HCT116 (cell line): ENCODE data around the gene NACC2. TPM values are rescaled to one million over a fixed set of nuclear protein-coding genes. Genes with fewer than 3 reads are reported as not detected.

Experiments
- ATAC-seq: fragments of 200-7000 bp; cut with Tn5 transposase; 2 replicates; pipeline ENCODE4 v1.9.1; 2020; ENCODE audit warnings: mild to moderate bottlenecking, moderate library complexity
- BruUV-seq: library from RNA; stranded (reverse); fragments of 400-500 nt; replicated peaks from 2 replicates; lab custom pipeline; 2021; lab: Mats Ljungman, UMichigan
- CTCF ChIA-PET: fragments of 300-600 bp; sonication (Branson Sonifier 250); formaldehyde crosslinking; loops from one replicate; lab custom pipeline; 2021; ENCODE audit warnings: antibody characterized with exemption; lab: Charles Lee
- POLR2A ChIA-PET: fragments of 300-600, 350-600 bp; sonication (Branson Sonifier 250); formaldehyde crosslinking; loops from one replicate; lab custom pipeline; 2021; ENCODE audit warnings: antibody characterized with exemption; lab: Charles Lee
- RAD21 ChIA-PET, 2 experiments: fragments of 300-600 bp; sonication (Branson Sonifier 250); formaldehyde crosslinking; loops; one replicate each; lab custom pipeline; 2023; ENCODE audit warnings: low total read pairs in 2 of 2; ENCODE audit not compliant: uncharacterized antibody in 2 of 2, unreplicated experiment in 2 of 2, low non-redundant PET in 1 of 2; lab: Charles Lee
- DNase-seq: peaks from one replicate; pipeline ENCODE4 v3.0.0-alpha.2; 2010; ENCODE audit warnings: low read depth, low spot score
- H2AFZ ChIP-seq: fragments of 200-600 bp; shearing (Covaris generic), sonication (generic); 2 replicates; pipeline ENCODE4 v1.6.1; 2017; ENCODE audit warnings: low read depth, mixed run types, mixed read lengths, antibody characterized with exemption, low read length; ENCODE audit not compliant: poor library complexity, severe bottlenecking
- H3K27ac ChIP-seq: 2 replicates; pipeline ENCODE4 v1.5.1; 2012; ENCODE audit warnings: low read depth, low read length
- H3K27me3 ChIP-seq: fragments of 200-600 bp; sonication (generic); 2 replicates; pipeline ENCODE4 v1.6.1; 2016; ENCODE audit warnings: mixed run types, low read length, mixed read lengths; ENCODE audit not compliant: insufficient read depth
- H3K36me3 ChIP-seq, 2 experiments: fragments of 200-500 bp in 1 of 2; fragments of 200-600 bp in 1 of 2; sonication (Bioruptor generic) in 1 of 2; sonication (generic) in 1 of 2; 2 replicates each; pipeline versions ENCODE4 v1.5.1 to v1.6.1; 2014 to 2016; ENCODE audit warnings: low read length in 2 of 2, inconsistent platforms in 1 of 2, mixed read lengths in 1 of 2, mixed run types in 1 of 2; ENCODE audit not compliant: insufficient read depth in 2 of 2, control insufficient read depth in 1 of 2
- H3K4me1 ChIP-seq, 2 experiments: fragments of 200-600 bp in 1 of 2; sonication (generic) in 1 of 2; 2 replicates each; pipeline versions ENCODE4 v1.5.1 to v1.6.1; 2012 to 2017; ENCODE audit warnings: low read length in 2 of 2, inconsistent platforms in 1 of 2, mild to moderate bottlenecking in 1 of 2, mixed read lengths in 1 of 2, mixed run types in 1 of 2, moderate library complexity in 1 of 2; ENCODE audit not compliant: insufficient read depth in 2 of 2, control insufficient read depth in 1 of 2
- H3K4me2 ChIP-seq: fragments of 200-600 bp; sonication (generic); 2 replicates; pipeline ENCODE4 v1.6.1; 2017; ENCODE audit warnings: mixed run types, low read length, mixed read lengths
- H3K4me3 ChIP-seq, 2 experiments: fragments of 200-600 bp in 1 of 2; sonication (generic) in 1 of 2; replicated peaks in 1 of 2; 2 replicates each; pipeline ENCODE4 v1.5.1; 2011 to 2016; ENCODE audit warnings: low read length in 2 of 2, control low read depth in 1 of 2, low read depth in 1 of 2, mild to moderate bottlenecking in 1 of 2, mixed read lengths in 1 of 2, mixed run types in 1 of 2
- H3K79me2 ChIP-seq: fragments of 200-600 bp; sonication (generic); 2 replicates; pipeline ENCODE4 v1.6.1; 2017; ENCODE audit warnings: mild to moderate bottlenecking, mixed run types, low read length, moderate library complexity, mixed read lengths; ENCODE audit not compliant: insufficient read depth
- H3K9ac ChIP-seq: fragments of 200-600 bp; sonication (generic); 2 replicates; pipeline ENCODE4 v1.6.1; 2016; ENCODE audit warnings: low read length, mixed read lengths
- H3K9me2 ChIP-seq: fragments of 200-600 bp; sonication (generic), shearing (Covaris generic); 2 replicates; pipeline ENCODE4 v1.6.1; 2017; ENCODE audit warnings: mixed run types, mild to moderate bottlenecking, moderate library complexity; ENCODE audit not compliant: insufficient read depth
- H3K9me3 ChIP-seq, 2 experiments: fragments of 200-500 bp in 1 of 2; fragments of 200-600 bp in 1 of 2; sonication (Bioruptor generic) in 1 of 2; sonication (generic) in 1 of 2; 2 replicates each; pipeline ENCODE4 v1.6.1; 2014 to 2017; ENCODE audit warnings: low read length in 2 of 2, mixed read lengths in 2 of 2, inconsistent platforms in 1 of 2, low read depth in 1 of 2, mild to moderate bottlenecking in 1 of 2, mixed run types in 1 of 2, moderate library complexity in 1 of 2; ENCODE audit not compliant: control insufficient read depth in 1 of 2, insufficient read depth in 1 of 2
- H4K20me1 ChIP-seq: fragments of 200-600 bp; sonication (generic), shearing (Covaris generic); 2 replicates; pipeline ENCODE4 v1.6.1; 2017; ENCODE audit warnings: mixed run types, mild to moderate bottlenecking, moderate library complexity; ENCODE audit not compliant: insufficient read depth
- CBX3 ChIP-seq: IDR thresholded peaks from 2 replicates; pipeline ENCODE4 v1.6.1; 2012; ENCODE audit warnings: low read depth
- CEBPB ChIP-seq: IDR thresholded peaks from 2 replicates; pipeline ENCODE4 v1.6.1; 2012; ENCODE audit warnings: low read depth
- CTCF ChIP-seq, 3 experiments: fragments of 200-600 bp in 1 of 3; sonication (generic) in 1 of 3; IDR thresholded peaks in 2 of 3; conservative IDR thresholded peaks in 1 of 3; 2 replicates each; pipeline ENCODE4 v1.5.1; 2012 to 2017; ENCODE audit warnings: low read depth in 2 of 3, low read length in 2 of 3, antibody characterized with exemption in 1 of 3, borderline replicate concordance in 1 of 3, control low read depth in 1 of 3, mild to moderate bottlenecking in 1 of 3, mixed read lengths in 1 of 3, mixed run types in 1 of 3, moderate library complexity in 1 of 3; ENCODE audit not compliant: insufficient read depth in 1 of 3
- EGR1 ChIP-seq: IDR thresholded peaks from 2 replicates; pipeline ENCODE4 v1.6.1; 2012; ENCODE audit warnings: low read depth
- ELF1 ChIP-seq: IDR thresholded peaks from 2 replicates; pipeline ENCODE4 v1.6.1; 2012; ENCODE audit warnings: low read depth, borderline replicate concordance
- EZH2 ChIP-seq: fragments of 200-600 bp; sonication (generic); IDR thresholded peaks from 2 replicates; pipeline ENCODE4 v1.6.1; 2017; ENCODE audit warnings: antibody characterized with exemption, mixed run types
- EZH2phosphoT487 ChIP-seq: fragments of 200-600 bp; IDR thresholded peaks from 2 replicates; pipeline ENCODE4 v1.6.1; 2018; ENCODE audit warnings: antibody characterized with exemption, borderline replicate concordance
- FOSL1 ChIP-seq: IDR thresholded peaks from 2 replicates; pipeline ENCODE4 v1.6.1; 2012; ENCODE audit warnings: low read depth
- MAX ChIP-seq: IDR thresholded peaks from 2 replicates; pipeline ENCODE4 v1.6.1; 2012
- POLR2A ChIP-seq: IDR thresholded peaks from 2 replicates; pipeline ENCODE4 v1.7.0; 2011; ENCODE audit warnings: borderline replicate concordance; ENCODE audit not compliant: insufficient read depth, insufficient read length; ENCODE audit errors: extremely low read depth
- RAD21 ChIP-seq: IDR thresholded peaks from 2 replicates; pipeline ENCODE4 v1.6.1; 2012; ENCODE audit warnings: low read depth, mild to moderate bottlenecking
- REST ChIP-seq: IDR thresholded peaks from 2 replicates; pipeline ENCODE4 v1.6.1; 2012; ENCODE audit warnings: low read depth
- SIN3A ChIP-seq: IDR thresholded peaks from 2 replicates; pipeline ENCODE4 v1.6.1; 2012; ENCODE audit warnings: low read depth
- SP1 ChIP-seq: IDR thresholded peaks from 2 replicates; pipeline ENCODE4 v1.6.1; 2012; ENCODE audit warnings: low read depth
- SRF ChIP-seq: IDR thresholded peaks from 2 replicates; pipeline ENCODE4 v1.6.1; 2012; ENCODE audit warnings: low read depth
- TCF7L2 ChIP-seq: IDR thresholded peaks from 2 replicates; pipeline ENCODE4 v1.7.0; 2011; ENCODE audit warnings: borderline replicate concordance, inconsistent platforms; ENCODE audit not compliant: insufficient read depth, insufficient read length; ENCODE audit errors: extremely low read depth
- YY1 ChIP-seq: IDR thresholded peaks from 2 replicates; pipeline ENCODE4 v1.6.1; 2011; ENCODE audit warnings: low read length, low read depth, moderate library complexity, mild to moderate bottlenecking; ENCODE audit not compliant: insufficient replicate concordance; ENCODE audit errors: extremely low read depth
- ZBTB33 ChIP-seq: IDR thresholded peaks from 2 replicates; pipeline ENCODE4 v1.6.1; 2011; ENCODE audit warnings: mild to moderate bottlenecking, low read length, moderate library complexity; ENCODE audit not compliant: insufficient replicate concordance; ENCODE audit errors: extremely low read depth
- ZNF274 ChIP-seq: fragments of 200-500 bp; sonication (Bioruptor generic); IDR thresholded peaks from 2 replicates; pipeline ENCODE4 v1.6.1; 2014; ENCODE audit warnings: mild to moderate bottlenecking, low read depth, low read length, inconsistent platforms
- intact Hi-C: fragments of 100-400 bp; cut with micrococcal nuclease; formaldehyde crosslinking; loops from 2 replicates; pipeline ENCODE4 v1.10.0; 2022
- total RNA-seq: library from RNA; stranded (reverse); gene quantifications from one replicate; pipeline ENCODE4 v1.2.1, GENCODE V29; 2021; ENCODE audit not compliant: unreplicated experiment

NACC2 gene
- total RNA-seq, 1 experiment from 2014 or later: 27.8 TPM

- no peak for TF ChIP-seq SIN3A
- no peak for TF ChIP-seq RAD21
- no peak for TF ChIP-seq EZH2phosphoT487
- TF ChIP-seq POLR2A: no peak
- no peak for TF ChIP-seq CBX3
Observed at GRCh38 chr9:135968601-135969000, 126.5 kb downstream of the NACC2 start (continued).

GRCh38 chr9:135968083-135968476 lies 127.0 kb downstream of the NACC2 start:
- H3K36me3 ChIP-seq: no peaks in the 10 kb centered on the region
- no peak overlapping the region for H3K27ac ChIP-seq
- ChIA-PET CTCF (interaction anchor here (1.0 to 3.9 kb wide), 5 partner anchors 84 to 174 kb away, joined by 3 to 40 read pairs (median 3); no protein-coding TSS in a partner anchor), POLR2A (no interaction called here), RAD21 (interaction anchor here (1.3 to 1.5 kb wide), 2 partner anchors 155 to 156 kb away, joined by 3 to 8 read pairs; no protein-coding TSS in a partner anchor)
- no peaks in the 10 kb centered on the region for H3K9me2 ChIP-seq
- BruUV-seq: no TSS peak
- intact Hi-C loops: loop anchor here (5.0 to 10.0 kb wide), 5 partner anchors 169 to 883 kb away; partner anchors contain the start of gene OLFM1
- peaks cover 4% of the 10 kb centered on the region; the same call in 1 of the 2 replicates for H3K27me3 ChIP-seq
- peaks cover 0 to 3% of the 10 kb centered on the region in 2 experiments; a peak in 1 of 4 replicates for H3K4me1 ChIP-seq
- DNase-seq (no peak), ATAC-seq (no peak)
- no peak overlapping the region for H2AFZ ChIP-seq
- no peak overlapping the region for H3K4me2 ChIP-seq
- H3K4me3 ChIP-seq: no peak overlapping the region
- no peak overlapping the region for H3K9ac ChIP-seq
- H3K9me3 ChIP-seq: no peaks in the 10 kb centered on the region
- no peaks in the 10 kb centered on the region for H3K79me2 ChIP-seq
- H4K20me1 ChIP-seq: no peaks in the 10 kb centered on the region
- TF ChIP-seq ZNF274: no peak
- TF ChIP-seq ZBTB33: no peak
- no peak for TF ChIP-seq YY1
- TF ChIP-seq FOSL1: no peak
- no peak for TF ChIP-seq TCF7L2
- TF ChIP-seq SP1: no peak
- TF ChIP-seq CTCF (IDR thresholded peaks at IDR 0.05 in 2 of 3, conservative IDR thresholded peaks at IDR 0.05 in 1 of 3; ENCODE audit: borderline replicate concordance in 1 of 3, insufficient read depth in 1 of 3, low read depth in 2 of 3, low read length in 2 of 3): no peak
- TF ChIP-seq SIN3A: no peak
- no peak for TF ChIP-seq SRF
- no peak for TF ChIP-seq EZH2
- TF ChIP-seq MAX: no peak
- no peak for TF ChIP-seq CBX3
- TF ChIP-seq REST: no peak
- no peak for TF ChIP-seq CEBPB
- no peak for TF ChIP-seq ELF1
- no peak for TF ChIP-seq EGR1
